ENCODE measurements around the gene GMEB2.

GRCh38 chr20:63582382-63583063 is 44.4 kb downstream of the GMEB2 start:
- TF ChIP-seq, protein P1, sequence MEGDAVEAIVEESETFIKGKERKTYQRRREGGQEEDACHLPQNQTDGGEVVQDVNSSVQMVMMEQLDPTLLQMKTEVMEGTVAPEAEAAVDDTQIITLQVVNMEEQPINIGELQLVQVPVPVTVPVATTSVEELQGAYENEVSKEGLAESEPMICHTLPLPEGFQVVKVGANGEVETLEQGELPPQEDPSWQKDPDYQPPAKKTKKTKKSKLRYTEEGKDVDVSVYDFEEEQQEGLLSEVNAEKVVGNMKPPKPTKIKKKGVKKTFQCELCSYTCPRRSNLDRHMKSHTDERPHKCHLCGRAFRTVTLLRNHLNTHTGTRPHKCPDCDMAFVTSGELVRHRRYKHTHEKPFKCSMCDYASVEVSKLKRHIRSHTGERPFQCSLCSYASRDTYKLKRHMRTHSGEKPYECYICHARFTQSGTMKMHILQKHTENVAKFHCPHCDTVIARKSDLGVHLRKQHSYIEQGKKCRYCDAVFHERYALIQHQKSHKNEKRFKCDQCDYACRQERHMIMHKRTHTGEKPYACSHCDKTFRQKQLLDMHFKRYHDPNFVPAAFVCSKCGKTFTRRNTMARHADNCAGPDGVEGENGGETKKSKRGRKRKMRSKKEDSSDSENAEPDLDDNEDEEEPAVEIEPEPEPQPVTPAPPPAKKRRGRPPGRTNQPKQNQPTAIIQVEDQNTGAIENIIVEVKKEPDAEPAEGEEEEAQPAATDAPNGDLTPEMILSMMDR (IDR thresholded peaks at IDR 0.05; ENCODE audit: low read depth, low read length), result no peak
- TF ChIP-seq MYC (IDR thresholded peaks at IDR 0.05; ENCODE audit: low read depth, low read length) (no peak), MAX (IDR thresholded peaks at IDR 0.05; ENCODE audit: low read depth, low read length) (no peak), POLR2A (IDR thresholded peaks at IDR 0.05; ENCODE audit: extremely low read depth, insufficient read length) (no peak)
